HL-60 (cell line): Measurements from ENCODE around the gene ZMIZ1.
A peak's percentile ranks its signal among the peaks of the same experiment; 100 is the strongest.

ENCODE experiments used
- DNase-seq, 2 experiments: peaks; one replicate each; pipeline ENCODE4 v3.0.0-alpha.2; 2010 to 2020; ENCODE audit warnings: low read depth in 1 of 2, low spot score in 1 of 2
- H3K27ac ChIP-seq: fragments of 250-450 bp; sonication (Bioruptor Pico); replicated peaks from 2 replicates; pipeline ENCODE4 v1.5.1; 2020; ENCODE audit warnings: mild to moderate bottlenecking, moderate library complexity
- H3K27me3 ChIP-seq: fragments of 250-450 bp; sonication (Bioruptor Pico); 2 replicates; pipeline ENCODE4 v1.5.1; 2021; ENCODE audit warnings: mild to moderate bottlenecking, moderate library complexity; ENCODE audit not compliant: insufficient read depth, poor library complexity, severe bottlenecking
- H3K4me3 ChIP-seq: replicated peaks from 2 replicates; pipeline ENCODE4 v1.5.1; 2011; ENCODE audit warnings: mild to moderate bottlenecking, control low read depth, low read length; ENCODE audit not compliant: insufficient read depth
- GABPA ChIP-seq: IDR thresholded peaks from 2 replicates; pipeline ENCODE4 v1.6.1; 2012; ENCODE audit warnings: low read depth
- POLR2AphosphoS5 ChIP-seq: IDR thresholded peaks from 2 replicates; pipeline ENCODE4 v1.6.1; 2012; ENCODE audit warnings: low read depth
- SPI1 ChIP-seq: IDR thresholded peaks from 2 replicates; pipeline ENCODE4 v1.6.1; 2012; ENCODE audit warnings: low read depth, mild to moderate bottlenecking, borderline replicate concordance
- TF ChIP-seq, protein P1 (sequence below): IDR thresholded peaks from 2 replicates; pipeline ENCODE4 v1.6.1; 2012; ENCODE audit warnings: low read depth; ENCODE audit not compliant: insufficient replicate concordance
- TF ChIP-seq, protein P2 (sequence below): IDR thresholded peaks from one replicate; pipeline ENCODE4 v1.5.1; 2011; ENCODE audit warnings: low read length, control low read depth, inconsistent platforms; ENCODE audit not compliant: insufficient read depth

The ZMIZ1 gene

DNA sequence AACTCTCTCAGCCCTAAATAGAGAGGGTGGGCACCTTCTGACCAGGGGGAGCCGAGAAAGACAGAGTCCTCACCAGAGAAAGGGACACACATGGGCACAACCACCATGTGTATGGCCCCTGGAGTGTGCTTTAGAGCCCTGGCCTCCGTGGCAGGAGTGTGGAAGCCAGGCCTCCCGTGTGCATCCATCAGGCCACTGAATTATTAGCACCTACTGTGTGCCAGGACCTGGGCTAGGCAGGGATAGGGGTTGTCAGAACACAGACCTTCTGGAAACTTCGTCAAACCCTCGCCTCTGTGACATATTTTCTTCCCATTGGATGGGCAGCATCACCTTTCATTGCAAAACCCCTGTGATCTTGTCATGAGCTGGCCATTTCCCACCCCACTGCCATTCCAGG is 78.5 kb downstream of the ZMIZ1 start:
- DNase-seq: no peak
- no peak overlapping the region for H3K4me3 ChIP-seq
- TF ChIP-seq, protein P1, sequence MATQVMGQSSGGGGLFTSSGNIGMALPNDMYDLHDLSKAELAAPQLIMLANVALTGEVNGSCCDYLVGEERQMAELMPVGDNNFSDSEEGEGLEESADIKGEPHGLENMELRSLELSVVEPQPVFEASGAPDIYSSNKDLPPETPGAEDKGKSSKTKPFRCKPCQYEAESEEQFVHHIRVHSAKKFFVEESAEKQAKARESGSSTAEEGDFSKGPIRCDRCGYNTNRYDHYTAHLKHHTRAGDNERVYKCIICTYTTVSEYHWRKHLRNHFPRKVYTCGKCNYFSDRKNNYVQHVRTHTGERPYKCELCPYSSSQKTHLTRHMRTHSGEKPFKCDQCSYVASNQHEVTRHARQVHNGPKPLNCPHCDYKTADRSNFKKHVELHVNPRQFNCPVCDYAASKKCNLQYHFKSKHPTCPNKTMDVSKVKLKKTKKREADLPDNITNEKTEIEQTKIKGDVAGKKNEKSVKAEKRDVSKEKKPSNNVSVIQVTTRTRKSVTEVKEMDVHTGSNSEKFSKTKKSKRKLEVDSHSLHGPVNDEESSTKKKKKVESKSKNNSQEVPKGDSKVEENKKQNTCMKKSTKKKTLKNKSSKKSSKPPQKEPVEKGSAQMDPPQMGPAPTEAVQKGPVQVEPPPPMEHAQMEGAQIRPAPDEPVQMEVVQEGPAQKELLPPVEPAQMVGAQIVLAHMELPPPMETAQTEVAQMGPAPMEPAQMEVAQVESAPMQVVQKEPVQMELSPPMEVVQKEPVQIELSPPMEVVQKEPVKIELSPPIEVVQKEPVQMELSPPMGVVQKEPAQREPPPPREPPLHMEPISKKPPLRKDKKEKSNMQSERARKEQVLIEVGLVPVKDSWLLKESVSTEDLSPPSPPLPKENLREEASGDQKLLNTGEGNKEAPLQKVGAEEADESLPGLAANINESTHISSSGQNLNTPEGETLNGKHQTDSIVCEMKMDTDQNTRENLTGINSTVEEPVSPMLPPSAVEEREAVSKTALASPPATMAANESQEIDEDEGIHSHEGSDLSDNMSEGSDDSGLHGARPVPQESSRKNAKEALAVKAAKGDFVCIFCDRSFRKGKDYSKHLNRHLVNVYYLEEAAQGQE: no peak
- TF ChIP-seq POLR2AphosphoS5 (no peak), GABPA (no peak), SPI1 (no peak)
- TF ChIP-seq, protein P2, sequence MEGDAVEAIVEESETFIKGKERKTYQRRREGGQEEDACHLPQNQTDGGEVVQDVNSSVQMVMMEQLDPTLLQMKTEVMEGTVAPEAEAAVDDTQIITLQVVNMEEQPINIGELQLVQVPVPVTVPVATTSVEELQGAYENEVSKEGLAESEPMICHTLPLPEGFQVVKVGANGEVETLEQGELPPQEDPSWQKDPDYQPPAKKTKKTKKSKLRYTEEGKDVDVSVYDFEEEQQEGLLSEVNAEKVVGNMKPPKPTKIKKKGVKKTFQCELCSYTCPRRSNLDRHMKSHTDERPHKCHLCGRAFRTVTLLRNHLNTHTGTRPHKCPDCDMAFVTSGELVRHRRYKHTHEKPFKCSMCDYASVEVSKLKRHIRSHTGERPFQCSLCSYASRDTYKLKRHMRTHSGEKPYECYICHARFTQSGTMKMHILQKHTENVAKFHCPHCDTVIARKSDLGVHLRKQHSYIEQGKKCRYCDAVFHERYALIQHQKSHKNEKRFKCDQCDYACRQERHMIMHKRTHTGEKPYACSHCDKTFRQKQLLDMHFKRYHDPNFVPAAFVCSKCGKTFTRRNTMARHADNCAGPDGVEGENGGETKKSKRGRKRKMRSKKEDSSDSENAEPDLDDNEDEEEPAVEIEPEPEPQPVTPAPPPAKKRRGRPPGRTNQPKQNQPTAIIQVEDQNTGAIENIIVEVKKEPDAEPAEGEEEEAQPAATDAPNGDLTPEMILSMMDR: no peak
- H3K27me3 ChIP-seq: no peaks in the 10 kb centered on the region
- H3K27ac ChIP-seq: 0 out of 2 replicates have a peak overlapping the region, but pooled peaks have one; percentile 3

DNA sequence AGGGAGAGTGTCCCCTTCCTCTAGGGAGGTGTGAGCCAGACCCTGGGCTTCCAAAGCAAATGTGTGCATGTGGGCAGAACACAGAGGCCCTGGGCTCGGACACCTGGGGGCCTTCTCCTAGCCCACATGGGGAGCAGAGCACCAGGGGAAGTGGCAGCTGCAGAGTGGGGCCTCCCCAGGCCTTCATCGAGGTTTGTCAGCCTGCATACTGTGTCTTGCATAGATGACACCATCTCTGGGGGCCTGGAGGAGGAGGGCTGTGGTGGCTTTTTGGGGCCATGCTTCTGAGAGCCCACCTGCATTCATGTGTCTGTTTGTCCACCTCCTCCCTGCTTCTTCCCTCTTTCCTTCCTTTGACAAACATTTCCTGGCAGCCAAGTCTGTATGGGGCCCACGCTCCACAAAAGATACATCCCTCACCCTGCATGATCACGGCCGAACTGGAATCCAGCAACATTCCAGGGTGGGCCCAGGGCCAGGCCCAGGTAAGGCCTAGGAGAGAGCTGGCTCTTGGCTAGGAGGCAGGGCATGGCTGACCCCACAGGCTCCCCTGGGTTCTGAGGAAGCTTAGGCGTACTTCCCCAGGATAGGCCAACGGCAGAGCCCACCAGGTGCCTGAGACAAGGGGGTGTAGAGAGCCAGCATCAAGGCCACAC is 79.2 kb downstream of the ZMIZ1 start:
- Histone ChIP-seq H3K27me3 (no peaks in the 10 kb centered on the region), H3K4me3 (no peak overlapping the region), H3K27ac (no peak overlapping the region)
- no peak for DNase-seq
- TF ChIP-seq POLR2AphosphoS5: no peak
- TF ChIP-seq, protein P2: no peak
- TF ChIP-seq, protein P1: no peak
- no peak; the same call in 1 of the 2 replicates for TF ChIP-seq SPI1
- TF ChIP-seq GABPA: no peak

DNA sequence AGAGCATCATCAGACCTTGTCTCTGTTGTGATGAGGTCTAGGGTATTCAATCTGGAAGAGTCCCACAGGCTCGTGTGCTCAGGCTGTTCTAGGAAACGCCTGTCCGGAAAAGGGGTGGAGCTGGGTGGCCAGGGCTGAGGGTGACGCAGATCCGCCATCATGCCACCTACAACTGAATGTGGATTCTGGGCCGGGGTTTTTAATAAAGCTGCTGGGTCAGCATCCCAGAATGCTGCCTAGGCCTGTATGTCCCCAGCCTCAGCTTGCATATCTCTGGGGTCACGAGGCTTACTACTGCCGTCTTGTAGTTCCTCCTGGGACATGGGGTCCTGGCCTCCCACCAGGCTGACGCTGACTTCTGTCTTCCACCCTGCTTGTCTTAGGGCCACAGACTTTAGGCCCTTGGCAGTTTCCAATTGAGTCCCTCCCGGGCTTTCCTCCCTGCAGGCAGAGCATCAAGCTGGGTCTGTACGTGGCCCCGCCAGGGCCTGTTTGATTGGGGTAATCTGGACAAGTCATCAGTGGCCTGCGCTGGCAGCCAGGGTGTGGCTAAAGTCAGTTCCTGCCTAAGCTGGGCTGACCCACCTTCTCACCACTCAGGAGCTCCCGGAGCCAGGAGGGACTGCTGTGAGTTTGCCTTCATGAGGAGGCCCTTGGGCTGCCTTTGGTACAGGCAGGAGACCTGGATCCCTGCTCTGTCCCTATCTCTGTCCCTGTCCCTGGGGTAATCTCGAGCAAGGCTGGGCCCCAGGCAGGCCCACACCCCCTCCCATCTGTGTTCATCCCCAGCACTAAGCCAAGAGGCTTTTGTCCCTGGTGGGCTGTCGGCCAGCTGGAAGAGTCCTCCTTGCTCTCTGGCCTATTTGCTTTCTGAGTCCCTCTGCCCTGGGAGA is 79.9 kb downstream of the ZMIZ1 start:
- no peak for DNase-seq
- no peak overlapping the region for H3K4me3 ChIP-seq
- H3K27ac ChIP-seq: no peak overlapping the region
- no peaks in the 10 kb centered on the region for H3K27me3 ChIP-seq
- no peak for TF ChIP-seq POLR2AphosphoS5
- TF ChIP-seq, protein P2: no peak
- TF ChIP-seq SPI1: no peak
- TF ChIP-seq, protein P1: no peak
- TF ChIP-seq GABPA: no peak
